Measurements from ENCODE around the gene TMPRSS3. TPM values are rescaled to one million over a fixed set of nuclear protein-coding genes. Genes with fewer than 3 reads are reported as not detected.
A peak's percentile ranks its signal among the peaks of the same experiment; 100 is the strongest.

Gene TMPRSS3
- total RNA-seq, 1 donor from 2014 or later: not detected

GRCh38 chr21:42347601-42348327, 48.1 kb downstream of the TMPRSS3 start:
- DNase-seq (no peak), ATAC-seq (ENCODE audit: poor library complexity) (no peak)
- intact Hi-C loops (cut with DNase I): no loop called here

- ATAC-seq (ENCODE audit: poor library complexity) (no peak), DNase-seq (no peak)
- intact Hi-C loops (cut with DNase I): no loop called here
Observed at GRCh38 chr21:42346866-42347600, 48.8 kb downstream of the TMPRSS3 start.

- DNase-seq: no peak
- ATAC-seq (ENCODE audit: poor library complexity): no peak
- intact Hi-C loops (cut with DNase I): no loop called here
Observed at GRCh38 chr21:42346441-42346840, 49.4 kb downstream of the TMPRSS3 start.

GRCh38 chr21:42344631-42345030, 51.2 kb downstream of the TMPRSS3 start:
- intact Hi-C loops (cut with DNase I): no loop called here
- no peak for DNase-seq
- no peak for ATAC-seq (ENCODE audit: poor library complexity)

- no peak for DNase-seq
- intact Hi-C loops (cut with DNase I): no loop called here
- no peak for ATAC-seq (ENCODE audit: poor library complexity)
Observed at GRCh38 chr21:42343963-42344510, 51.8 kb downstream of the TMPRSS3 start.

GRCh38 chr21:42343556-42343955, 52.3 kb downstream of the TMPRSS3 start:
- ATAC-seq (ENCODE audit: poor library complexity) (no peak), DNase-seq (no peak)
- intact Hi-C loops (cut with DNase I): no loop called here

- intact Hi-C loops (cut with DNase I): no loop called here
- DNase-seq: no peak
- no peak for ATAC-seq (ENCODE audit: poor library complexity)
Observed at GRCh38 chr21:42343101-42343500, 52.8 kb downstream of the TMPRSS3 start.

GRCh38 chr21:42341776-42342542, 53.9 kb downstream of the TMPRSS3 start:
- DNase-seq: no peak
- intact Hi-C loops (cut with DNase I): no loop called here
- ATAC-seq (ENCODE audit: poor library complexity): no peak

GRCh38 chr21:42340187-42341050, 55.4 kb downstream of the TMPRSS3 start:
- intact Hi-C loops (cut with DNase I): no loop called here
- DNase-seq (no peak), ATAC-seq (ENCODE audit: poor library complexity) (no peak)

- intact Hi-C loops (cut with DNase I): no loop called here
- ATAC-seq (ENCODE audit: poor library complexity) (no peak), DNase-seq (no peak)
Observed at GRCh38 chr21:42338729-42339715, 56.8 kb downstream of the TMPRSS3 start.

GRCh38 chr21:42337830-42338728, 57.8 kb downstream of the TMPRSS3 start:
- ATAC-seq (ENCODE audit: poor library complexity) (peak; percentile 71), DNase-seq (peak; percentile 74)
- intact Hi-C loops (cut with DNase I): no loop called here

- intact Hi-C loops (cut with DNase I): no loop called here
- no peak for ATAC-seq (ENCODE audit: poor library complexity)
- no peak for DNase-seq
Observed at GRCh38 chr21:42337276-42337675, 58.6 kb downstream of the TMPRSS3 start.

GRCh38 chr21:42336054-42336453, 59.8 kb downstream of the TMPRSS3 start:
- ATAC-seq (ENCODE audit: poor library complexity): no peak
- intact Hi-C loops (cut with DNase I): no loop called here

GRCh38 chr21:42332557-42333317, 63.1 kb downstream of the TMPRSS3 start:
- intact Hi-C loops (cut with DNase I): no loop called here
- DNase-seq: no peak
- no peak for ATAC-seq (ENCODE audit: poor library complexity)

More at GRCh38 chr21:42336054-42336453, 59.8 kb downstream of the TMPRSS3 start:
- DNase-seq: no peak

- no peak for DNase-seq
- intact Hi-C loops (cut with DNase I): no loop called here
Observed at GRCh38 chr21:42331660-42332059, 64.2 kb downstream of the TMPRSS3 start.

More at GRCh38 chr21:42331660-42332059, 64.2 kb downstream of the TMPRSS3 start:
- ATAC-seq (ENCODE audit: poor library complexity): no peak

Data from Right ventricle myocardium superior (tissue), 1 donor.